Endothelial cell of umbilical vein (primary cell): ENCODE results near the gene RAMP1.

Experiments
- CTCF ChIP-seq, 2 donors: IDR thresholded peaks; 1 replicate in 1 of 2; 2 replicates in 1 of 2; pipeline ENCODE4 v1.5.1; 2011; ENCODE audit warnings: low read length in 2 of 2, mild to moderate bottlenecking in 2 of 2, moderate library complexity in 2 of 2, control low read depth in 1 of 2, inconsistent platforms in 1 of 2, low read depth in 1 of 2; ENCODE audit not compliant: insufficient read depth in 1 of 2; ENCODE audit errors: extremely low read depth in 1 of 2
- EZH2 ChIP-seq: IDR thresholded peaks from 2 replicates; pipeline ENCODE4 v1.6.1; 2012; ENCODE audit warnings: borderline replicate concordance, low read depth, mild to moderate bottlenecking, moderate library complexity, low read length, inconsistent platforms; ENCODE audit not compliant: severe bottlenecking
- FOS ChIP-seq: IDR thresholded peaks from 2 replicates; pipeline ENCODE4 v1.6.1; 2011; ENCODE audit warnings: mild to moderate bottlenecking, low read length, moderate library complexity, borderline replicate concordance; ENCODE audit not compliant: insufficient read depth
- JUN ChIP-seq: IDR thresholded peaks from 2 replicates; pipeline ENCODE4 v1.6.1; 2011; ENCODE audit warnings: borderline replicate concordance, low read depth; ENCODE audit not compliant: insufficient read length, insufficient read depth
- MAX ChIP-seq: IDR thresholded peaks from 2 replicates; pipeline ENCODE4 v1.6.1; 2011; ENCODE audit not compliant: insufficient read depth, insufficient read length
- MYC ChIP-seq: IDR thresholded peaks from one replicate; pipeline ENCODE4 v1.6.1; 2011; ENCODE audit warnings: mild to moderate bottlenecking, low read depth, low read length
- POLR2A ChIP-seq: IDR thresholded peaks from 2 replicates; pipeline ENCODE4 v1.6.1; 2012; ENCODE audit warnings: low read depth, mild to moderate bottlenecking, control low read depth, low read length
- POLR2AphosphoS5 ChIP-seq: IDR thresholded peaks from 2 replicates; pipeline ENCODE4 v1.6.1; 2012; ENCODE audit warnings: low read depth, mild to moderate bottlenecking, control low read depth, low read length, moderate library complexity; ENCODE audit not compliant: insufficient read depth

- TF ChIP-seq CTCF (IDR thresholded peaks at IDR 0.05; ENCODE audit: extremely low read depth in 1 of 2, insufficient read depth in 1 of 2, low read depth in 1 of 2, low read length in 2 of 2): no peak
- TF ChIP-seq EZH2: no peak
- no peak for TF ChIP-seq POLR2AphosphoS5
- TF ChIP-seq POLR2A: no peak
- no peak for TF ChIP-seq FOS
- TF ChIP-seq MYC: no peak
- no peak for TF ChIP-seq MAX
- no peak for TF ChIP-seq JUN
Measured at GRCh38 chr2:237929979-237930378, 70.6 kb downstream of the RAMP1 start.
